ENCODE data around the gene TRIM52. TPM values are rescaled to one million over a fixed set of nuclear protein-coding genes. Genes with fewer than 3 reads are reported as not detected.

TRIM52 gene
- polyA plus RNA-seq, 1 experiment: 6.7 TPM

DNA sequence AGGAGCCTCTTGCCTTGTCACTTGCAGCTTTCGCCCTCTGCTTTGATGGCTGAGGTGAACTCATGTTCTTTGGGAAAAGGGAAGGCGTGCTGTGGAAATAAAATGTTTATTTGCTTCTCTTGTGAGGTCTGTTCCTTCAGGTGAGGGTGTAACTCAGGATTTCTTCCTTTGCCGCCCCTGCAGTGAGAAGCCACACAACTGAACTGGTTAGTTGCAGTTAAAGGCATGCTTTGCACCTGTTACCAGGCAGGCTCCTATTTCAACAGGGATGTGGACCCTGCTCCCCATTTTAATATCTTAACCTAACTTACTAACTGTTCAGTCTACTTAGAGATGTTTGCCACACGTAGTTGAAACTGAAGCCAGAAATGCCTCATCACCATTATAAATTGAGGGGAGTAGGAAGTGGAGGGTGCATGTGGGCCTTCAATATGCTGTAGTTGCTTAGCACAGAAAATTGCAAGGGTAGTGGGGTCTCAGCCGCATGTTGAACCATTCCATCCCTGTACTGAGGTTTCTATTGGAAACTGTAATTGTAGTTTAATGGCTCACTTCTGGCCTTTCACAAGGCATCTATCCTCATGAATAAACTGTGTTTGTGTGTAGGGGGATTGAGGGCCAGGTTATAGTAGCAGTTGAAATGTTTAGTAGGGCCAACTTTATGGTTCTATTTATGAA is 25.1 kb downstream of the TRIM52 start:
- TF ChIP-seq, protein P1, sequence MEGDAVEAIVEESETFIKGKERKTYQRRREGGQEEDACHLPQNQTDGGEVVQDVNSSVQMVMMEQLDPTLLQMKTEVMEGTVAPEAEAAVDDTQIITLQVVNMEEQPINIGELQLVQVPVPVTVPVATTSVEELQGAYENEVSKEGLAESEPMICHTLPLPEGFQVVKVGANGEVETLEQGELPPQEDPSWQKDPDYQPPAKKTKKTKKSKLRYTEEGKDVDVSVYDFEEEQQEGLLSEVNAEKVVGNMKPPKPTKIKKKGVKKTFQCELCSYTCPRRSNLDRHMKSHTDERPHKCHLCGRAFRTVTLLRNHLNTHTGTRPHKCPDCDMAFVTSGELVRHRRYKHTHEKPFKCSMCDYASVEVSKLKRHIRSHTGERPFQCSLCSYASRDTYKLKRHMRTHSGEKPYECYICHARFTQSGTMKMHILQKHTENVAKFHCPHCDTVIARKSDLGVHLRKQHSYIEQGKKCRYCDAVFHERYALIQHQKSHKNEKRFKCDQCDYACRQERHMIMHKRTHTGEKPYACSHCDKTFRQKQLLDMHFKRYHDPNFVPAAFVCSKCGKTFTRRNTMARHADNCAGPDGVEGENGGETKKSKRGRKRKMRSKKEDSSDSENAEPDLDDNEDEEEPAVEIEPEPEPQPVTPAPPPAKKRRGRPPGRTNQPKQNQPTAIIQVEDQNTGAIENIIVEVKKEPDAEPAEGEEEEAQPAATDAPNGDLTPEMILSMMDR (IDR thresholded peaks at IDR 0.05; ENCODE audit: insufficient read depth, low read depth, low read length): no peak
- no peak overlapping the region for H3K4me3 ChIP-seq (ENCODE audit: low read depth, low read length)
- H3K27me3 ChIP-seq (ENCODE audit: control insufficient read depth, insufficient read depth, low read length): no peaks in the 10 kb centered on the region
- no peak for DNase-seq (ENCODE audit: low read depth)
- ChIA-PET POLR2A (no interaction called here), CTCF (interaction anchor here (0.8 to 1.1 kb wide), 2 partner anchors 11 to 12 kb away, joined by 3 to 4 read pairs; partner anchors contain the start of gene TRIM41)
- peaks cover 42% of the 10 kb centered on the region for H3K36me3 ChIP-seq (ENCODE audit: control insufficient read depth, insufficient read depth, low read length)

DNA sequence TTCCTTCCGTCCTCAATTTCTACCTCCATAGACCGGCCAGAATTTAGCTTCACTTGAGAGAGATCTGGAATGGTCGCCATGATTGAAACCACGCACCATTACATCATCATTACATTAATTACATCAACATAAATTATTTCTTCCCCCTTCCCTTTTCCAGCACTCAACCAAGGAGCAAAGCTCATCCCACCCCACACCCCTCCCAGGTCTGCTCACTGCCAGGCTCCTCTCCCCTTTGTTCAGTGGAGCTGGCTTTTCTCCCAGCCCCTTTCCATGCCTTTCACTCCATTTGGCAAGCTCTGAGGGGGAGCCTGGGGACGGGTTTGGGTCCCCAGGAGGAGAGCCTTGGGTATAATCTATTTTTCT is 25.6 kb downstream of the TRIM52 start:
- no peak for DNase-seq (ENCODE audit: low read depth)
- H3K36me3 ChIP-seq (ENCODE audit: control insufficient read depth, insufficient read depth, low read length): peaks cover 44% of the 10 kb centered on the region
- CTCF ChIA-PET: interaction anchor here (0.8 to 1.1 kb wide), 2 partner anchors 11 to 12 kb away, joined by 3 to 4 read pairs; partner anchors contain the start of gene TRIM41
- H3K27me3 ChIP-seq (ENCODE audit: control insufficient read depth, insufficient read depth, low read length): no peaks in the 10 kb centered on the region
- POLR2A ChIA-PET: no interaction called here
- TF ChIP-seq, protein P1 (IDR thresholded peaks at IDR 0.05; ENCODE audit: insufficient read depth, low read depth, low read length): no peak
- H3K4me3 ChIP-seq (ENCODE audit: low read depth, low read length): no peak overlapping the region

DNA sequence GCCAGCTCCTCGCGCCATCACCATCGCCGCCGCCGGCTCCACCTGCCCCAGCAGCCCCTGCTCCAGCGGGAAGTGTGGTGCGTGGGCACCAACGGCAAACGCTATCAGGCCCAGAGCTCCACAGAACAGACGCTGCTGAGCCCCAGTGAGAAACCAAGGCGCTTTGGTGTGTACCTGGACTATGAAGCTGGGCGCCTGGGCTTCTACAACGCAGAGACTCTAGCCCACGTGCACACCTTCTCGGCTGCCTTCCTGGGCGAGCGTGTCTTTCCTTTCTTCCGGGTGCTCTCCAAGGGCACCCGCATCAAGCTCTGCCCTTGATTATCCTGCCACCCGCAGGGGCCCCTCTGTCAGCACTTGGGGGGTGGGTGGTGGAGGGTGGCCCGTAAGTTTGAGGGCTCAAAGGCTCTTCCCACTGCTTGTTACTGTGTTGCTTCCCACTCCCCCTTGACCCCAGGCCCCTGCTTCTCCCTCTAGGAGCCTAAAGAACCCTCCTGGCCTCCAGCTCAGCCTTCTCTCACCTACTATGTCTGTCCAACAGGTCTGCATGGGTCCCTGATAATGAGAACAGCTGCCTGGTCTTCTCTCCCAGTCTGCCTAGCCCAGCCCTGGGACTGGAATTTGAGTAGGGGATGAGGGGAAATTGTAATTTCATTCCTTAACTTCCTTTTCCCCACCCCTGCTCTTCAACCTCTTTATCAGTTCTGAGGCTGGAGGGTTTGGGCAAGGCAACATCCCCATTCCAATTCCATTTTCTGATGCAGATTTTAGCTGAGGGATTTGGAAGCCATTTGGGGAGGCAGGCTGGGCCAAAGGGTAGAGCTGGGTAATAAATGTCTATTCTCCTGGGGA is 26.3 kb downstream of the TRIM52 start:
- POLR2A ChIA-PET: interaction anchor here (0.6 kb wide), 1 partner anchor 11 kb away, joined by 4 read pairs; no protein-coding TSS in a partner anchor

DNA sequence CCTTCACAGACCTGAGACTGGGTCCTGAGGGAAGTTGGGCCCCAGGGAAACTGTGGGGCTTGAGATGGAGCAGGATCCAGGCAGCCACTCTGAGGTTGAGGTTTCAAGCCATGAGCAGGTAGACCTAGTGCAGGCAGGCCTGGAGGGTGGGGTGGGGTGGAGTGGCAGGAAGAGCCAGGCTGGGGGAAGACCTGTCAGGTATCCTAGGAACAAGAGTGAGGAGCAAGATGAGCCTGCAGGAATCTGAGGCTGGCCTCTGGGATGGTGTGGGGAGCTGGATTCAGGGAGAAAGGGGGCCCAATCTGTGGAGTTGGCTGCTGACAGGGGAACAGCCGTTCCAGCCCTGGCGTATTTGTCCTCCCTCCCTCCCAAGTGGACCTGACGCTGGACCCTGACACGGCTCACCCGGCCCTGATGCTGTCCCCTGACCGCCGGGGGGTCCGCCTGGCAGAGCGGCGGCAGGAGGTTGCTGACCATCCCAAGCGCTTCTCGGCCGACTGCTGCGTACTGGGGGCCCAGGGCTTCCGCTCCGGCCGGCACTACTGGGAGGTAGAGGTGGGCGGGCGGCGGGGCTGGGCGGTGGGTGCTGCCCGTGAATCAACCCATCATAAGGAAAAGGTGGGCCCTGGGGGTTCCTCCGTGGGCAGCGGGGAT is 27.0 kb downstream of the TRIM52 start:
- H3K4me3 ChIP-seq (ENCODE audit: low read depth, low read length): no peak overlapping the region
- POLR2A ChIA-PET: no interaction called here
- TF ChIP-seq, protein P1 (IDR thresholded peaks at IDR 0.05; ENCODE audit: insufficient read depth, low read depth, low read length): no peak
- H3K36me3 ChIP-seq (ENCODE audit: control insufficient read depth, insufficient read depth, low read length): peaks cover 40% of the 10 kb centered on the region
- no peaks in the 10 kb centered on the region for H3K27me3 ChIP-seq (ENCODE audit: control insufficient read depth, insufficient read depth, low read length)
- DNase-seq (ENCODE audit: low read depth): no peak
- CTCF ChIA-PET: no interaction called here

More for the DNA sequence above, 26.3 kb downstream of the TRIM52 start:
- CTCF ChIA-PET: interaction anchor here (0.8 to 1.1 kb wide), 2 partner anchors 10 to 11 kb away, joined by 3 to 4 read pairs; partner anchors contain the start of gene TRIM41
- H3K27me3 ChIP-seq (ENCODE audit: control insufficient read depth, insufficient read depth, low read length): no peaks in the 10 kb centered on the region
- DNase-seq (ENCODE audit: low read depth): no peak
- TF ChIP-seq, protein P1 (IDR thresholded peaks at IDR 0.05; ENCODE audit: insufficient read depth, low read depth, low read length): no peak
- peaks cover 43% of the 10 kb centered on the region for H3K36me3 ChIP-seq (ENCODE audit: control insufficient read depth, insufficient read depth, low read length)
- H3K4me3 ChIP-seq (ENCODE audit: low read depth, low read length): no peak overlapping the region
